Erythroblast (primary cell): Measurements from ENCODE around the gene AMBRA1.

Experiments
- GATA1 ChIP-seq: IDR thresholded peaks from 2 replicates; pipeline ENCODE4 v1.6.1; 2011; ENCODE audit warnings: low read depth, mild to moderate bottlenecking, control low read depth, low read length, moderate library complexity
- POLR2A ChIP-seq: IDR thresholded peaks from 2 replicates; pipeline ENCODE4 v1.6.1; 2011; ENCODE audit warnings: mild to moderate bottlenecking, low read length

DNA sequence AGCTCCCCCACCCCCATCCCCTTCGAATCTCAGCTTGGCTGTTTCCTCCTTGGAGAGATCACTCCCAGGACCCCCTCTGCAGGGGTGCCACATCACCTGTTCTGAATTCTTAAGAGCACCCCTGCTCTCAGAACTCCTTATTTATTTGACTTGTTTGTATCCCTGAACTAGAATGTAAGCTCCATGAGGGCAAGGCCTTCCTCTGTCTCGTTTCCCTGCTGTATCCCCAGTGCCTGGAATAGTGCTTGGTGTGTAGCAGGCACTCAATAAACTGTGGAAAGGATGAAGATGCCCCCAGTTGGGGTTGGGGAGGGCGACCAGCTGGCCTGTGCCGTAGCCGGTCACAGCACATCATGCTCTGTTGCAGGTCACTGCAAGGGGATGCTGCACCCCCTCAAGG lies 216.0 kb downstream of the AMBRA1 start:
- no peak for TF ChIP-seq POLR2A
- TF ChIP-seq GATA1 = no peak
